NCI-H1092 (cell line): Measurements from ENCODE around the gene SLC35B1.

Source experiments
- DNase-seq: peaks from one replicate; lab custom pipeline; 2025; lab: John Stamatoyannopoulos, UW

SLC35B1 gene

DNA sequence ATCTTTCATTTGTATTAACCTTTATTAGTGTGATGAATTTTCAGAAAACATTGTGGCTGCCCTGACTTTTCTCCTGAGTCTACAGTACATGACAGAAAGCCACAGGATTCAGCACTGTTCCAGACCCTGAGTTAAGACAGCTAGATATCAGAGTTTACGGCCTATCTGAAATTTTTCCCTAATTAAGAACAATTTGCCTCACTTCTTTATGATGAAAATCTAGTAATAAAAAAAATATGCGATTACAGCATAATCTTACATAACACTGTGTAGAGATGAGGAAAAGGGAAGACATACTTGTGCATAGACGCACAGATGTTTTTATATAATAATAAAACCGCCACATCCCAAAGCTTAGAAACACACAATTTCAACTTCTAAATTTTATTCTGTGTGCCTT lies 37.1 kb downstream of the SLC35B1 start:
- no peak for DNase-seq

- no peak for DNase-seq
Observed at GRCh38 chr17:49670002-49670401, 37.8 kb downstream of the SLC35B1 start.

DNA sequence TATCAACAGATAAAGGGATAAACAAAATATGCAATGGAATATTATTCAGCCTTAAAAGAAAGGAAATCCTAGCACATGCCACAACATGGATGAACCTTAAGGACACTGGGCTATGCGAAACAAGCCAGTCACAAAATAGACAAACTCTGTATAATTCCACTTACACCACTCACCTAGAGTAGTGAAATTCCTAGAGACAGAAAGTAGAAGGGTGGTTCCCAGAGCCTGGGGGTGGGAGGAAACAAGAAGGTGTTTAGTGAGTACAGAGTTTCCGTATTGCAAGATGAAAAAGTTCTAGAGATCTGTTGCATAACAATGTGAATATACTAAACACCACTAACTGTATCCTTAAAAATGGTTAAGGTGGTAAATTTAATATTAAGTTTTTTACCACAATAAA lies 39.9 kb downstream of the SLC35B1 start:
- DNase-seq = no peak

- no peak for DNase-seq
Observed at GRCh38 chr17:49664706-49665211, 43.0 kb downstream of the SLC35B1 start.

DNA sequence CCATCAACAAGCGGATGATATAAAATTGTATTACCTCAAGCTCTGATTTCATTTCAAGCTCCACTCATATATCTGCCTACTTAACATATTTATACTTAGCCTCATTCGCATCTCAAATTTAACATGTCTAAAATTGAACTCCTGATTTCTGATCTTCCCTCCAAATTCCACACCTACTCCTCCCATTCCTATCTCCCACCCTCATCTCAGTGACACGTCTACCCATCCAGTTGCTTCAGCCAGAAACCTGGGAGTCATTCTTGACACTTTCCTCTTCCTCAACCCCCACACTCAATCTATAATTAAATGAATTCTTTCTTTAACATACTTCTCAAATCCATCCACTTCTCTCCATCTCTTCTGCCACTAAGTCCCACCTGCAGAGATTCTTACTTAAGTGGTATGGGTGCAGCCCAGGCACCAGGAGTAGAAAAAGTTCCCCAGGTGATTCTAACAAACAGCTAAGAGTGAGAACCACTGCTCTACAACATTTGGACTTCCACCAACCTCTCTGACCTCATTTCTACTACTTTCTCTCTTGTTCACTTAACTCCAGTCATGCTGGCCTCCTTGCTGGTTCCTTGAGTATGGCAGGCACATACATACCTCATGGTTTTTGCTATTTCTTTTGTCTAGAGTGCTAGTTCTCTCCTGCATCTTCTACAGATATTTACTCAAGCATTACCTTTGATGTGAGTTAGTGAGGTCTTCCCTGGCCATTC lies 47.9 kb downstream of the SLC35B1 start:
- no peak for DNase-seq

DNA sequence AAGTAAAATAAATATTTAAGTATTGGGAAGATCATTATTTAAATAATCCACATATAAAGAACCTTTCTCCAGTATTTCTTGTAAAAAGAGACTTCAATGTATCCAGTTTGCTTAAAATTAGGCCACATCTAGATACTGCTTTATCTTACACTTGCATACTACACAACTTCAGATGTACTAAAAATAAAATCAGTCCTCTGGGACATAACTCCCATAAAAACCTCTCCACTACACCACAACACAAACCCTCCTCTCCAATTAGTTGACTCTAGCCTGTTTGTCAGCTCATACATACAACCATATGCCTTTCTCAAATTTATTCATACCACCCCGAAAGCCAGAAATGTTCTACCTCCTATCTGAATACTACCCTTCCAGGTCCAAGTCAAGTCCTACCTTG lies 51.5 kb downstream of the SLC35B1 start:
- no peak for DNase-seq
